A549 treated with CpdA at 1 μM for 4 hours (cell line): Measurements from ENCODE around the gene UBAC2. TPM values are rescaled to one million over a fixed set of nuclear protein-coding genes. Genes with fewer than 3 reads are reported as not detected.

Source experiments
- total RNA-seq: library from RNA; stranded (reverse); fragments of 200-300 nt; extraction: Qiagen RNA extraction; gene quantifications from 5 replicates; pipeline ENCODE4 v1.2.3, GENCODE V29; 2022; ENCODE audit warnings: low read depth

UBAC2 gene
- total RNA-seq: 64.0 to 70.8 TPM (median 67.9 TPM) in 5 replicates

GRCh38 chr13:99200432-99201167, at the start of gene UBAC2:
Gene UBAC2 (plus strand): TSS chr13:99200854. CDS start chr13:99200909, 55 bp downstream.

GRCh38 chr13:99258210-99258860, 57.7 kb downstream of the UBAC2 start, which contains the start of gene GPR18:
Gene GPR18 (minus strand): TSS chr13:99258379. CDS start chr13:99255872, 2,507 bp downstream.

GRCh38 chr13:99307247-99307646, 106.6 kb downstream of the UBAC2 start, which contains the start of gene GPR183:
Gene GPR183 (minus strand): TSS chr13:99307399. CDS start chr13:99296145, 11,254 bp downstream.

Other genes starting within 250 kb of the UBAC2 start
- gene DOCK9, start 222.8 kb upstream of the UBAC2 start, total RNA-seq: 24.7 to 36.9 TPM (median 29.0 TPM) in 5 replicates
- gene GPR18, start 57.5 kb downstream of the UBAC2 start, total RNA-seq: not detected in 5 replicates
- gene GPR183, start 106.5 kb downstream of the UBAC2 start, total RNA-seq: not detected in 5 replicates